ENCODE measurements around the gene ATP8B4. TPM values are rescaled to one million over a fixed set of nuclear protein-coding genes. Genes with fewer than 3 reads are reported as not detected.

The ATP8B4 gene
- total and polyA plus RNA-seq, 7 donors: 1.2 to 11.1 (median 4.9) TPM

- no peak overlapping the region for H3K4me3 ChIP-seq
- H3K9me3 ChIP-seq: no peaks in the 10 kb centered on the region
- no peaks in the 10 kb centered on the region for H3K27me3 ChIP-seq
- WGBS, 2 donors: 95% methylated on average over 5 of the region's 5 CpGs
- H3K4me1 ChIP-seq: peaks cover 0 to 20% (median 8%) of the 10 kb centered on the region in 4 donors
- TF ChIP-seq CTCF (IDR thresholded peaks at IDR 0.05) (no peak), EP300 (IDR thresholded peaks at IDR 0.05) (no peak), POLR2A (IDR thresholded peaks at IDR 0.05) (no peak), POLR2AphosphoS5 (IDR thresholded peaks at IDR 0.05) (no peak)
- DNase-seq: no peak
- no peaks in the 10 kb centered on the region for H3K36me3 ChIP-seq
- H3K27ac ChIP-seq: no peak overlapping the region
- intact Hi-C loops (cut with DNase I): loop anchor here (2.0 to 10.0 kb wide), 3 partner anchors 721 to 1097 kb away; partner anchors contain the start of genes COPS2 and SECISBP2L
These were observed 22.8 kb upstream of the ATP8B4 start for GRCh38 chr15:50141856-50142255.

GRCh38 chr15:50140983-50141382 is 21.9 kb upstream of the ATP8B4 start:
- H3K27ac ChIP-seq: no peak overlapping the region
- TF ChIP-seq POLR2AphosphoS5 (IDR thresholded peaks at IDR 0.05) (no peak), CTCF (IDR thresholded peaks at IDR 0.05) (no peak)
- 74 to 91% methylated on average over 3 of the region's 3 CpGs for WGBS, 2 donors
- no peaks in the 10 kb centered on the region for H3K36me3 ChIP-seq
- intact Hi-C loops (cut with DNase I): loop anchor here (10.0 kb wide), 2 partner anchors 986 to 1096 kb away; partner anchors contain the start of genes COPS2 and SECISBP2L
- DNase-seq: no peak
- no peaks in the 10 kb centered on the region for H3K27me3 ChIP-seq
- peaks cover 0 to 29% (median 16%) of the 10 kb centered on the region in 4 donors for H3K4me1 ChIP-seq
- no peaks in the 10 kb centered on the region for H3K9me3 ChIP-seq
- no peak overlapping the region for H3K4me3 ChIP-seq

- Histone ChIP-seq H3K36me3 (no peaks in the 10 kb centered on the region), H3K9me3 (no peaks in the 10 kb centered on the region), H3K4me3 (no peak overlapping the region), H3K27me3 (no peaks in the 10 kb centered on the region), H3K4me1 (peaks cover 0 to 33% (median 21%) of the 10 kb centered on the region in 4 donors), H3K27ac (no peak overlapping the region)
- DNase-seq: no peak
- TF ChIP-seq POLR2AphosphoS5 (IDR thresholded peaks at IDR 0.05) (no peak), EP300 (IDR thresholded peaks at IDR 0.05) (no peak), POLR2A (IDR thresholded peaks at IDR 0.05) (no peak), CTCF (IDR thresholded peaks at IDR 0.05) (no peak)
- 0% methylated on average over 1 of the region's 1 CpG for WGBS, 2 donors
- intact Hi-C loops (cut with DNase I): loop anchor here (10.0 kb wide), 2 partner anchors 985 to 1095 kb away; partner anchors contain the start of genes COPS2 and SECISBP2L
These were observed 21.1 kb upstream of the ATP8B4 start for GRCh38 chr15:50140098-50140497.

- H3K27me3 ChIP-seq: no peaks in the 10 kb centered on the region
- no peaks in the 10 kb centered on the region for H3K36me3 ChIP-seq
- TF ChIP-seq POLR2A (IDR thresholded peaks at IDR 0.05) (no peak), CTCF (IDR thresholded peaks at IDR 0.05) (peak in 1 of 4 experiments; percentile 15)
- no peak overlapping the region for H3K27ac ChIP-seq
- intact Hi-C loops (cut with DNase I): loop anchor here (5.0 to 10.0 kb wide), 3 partner anchors 81 to 516 kb away; partner anchors contain the start of genes DTWD1 and FAM227B
- H3K4me3 ChIP-seq: no peak overlapping the region
- no peak for DNase-seq
- H3K4me1 ChIP-seq: peaks cover 0 to 38% (median 25%) of the 10 kb centered on the region in 4 donors
- H3K9me3 ChIP-seq: no peaks in the 10 kb centered on the region
These were observed 19.4 kb upstream of the ATP8B4 start for GRCh38 chr15:50138391-50138790.

GRCh38 chr15:50137893-50138292 is 18.9 kb upstream of the ATP8B4 start:
- WGBS, 2 donors: 90 to 98% methylated on average over 2 of the region's 2 CpGs
- H3K9me3 ChIP-seq: no peaks in the 10 kb centered on the region
- peaks cover 0 to 38% (median 25%) of the 10 kb centered on the region in 4 donors for H3K4me1 ChIP-seq
- no peaks in the 10 kb centered on the region for H3K27me3 ChIP-seq
- TF ChIP-seq CTCF (IDR thresholded peaks at IDR 0.05) (no peak), POLR2AphosphoS5 (IDR thresholded peaks at IDR 0.05) (no peak), POLR2A (IDR thresholded peaks at IDR 0.05) (no peak), EP300 (IDR thresholded peaks at IDR 0.05) (no peak)
- H3K4me3 ChIP-seq: no peak overlapping the region
- intact Hi-C loops (cut with DNase I): loop anchor here (5.0 to 10.0 kb wide), 3 partner anchors 81 to 516 kb away; partner anchors contain the start of genes DTWD1 and FAM227B
- H3K27ac ChIP-seq: no peak overlapping the region
- no peak for DNase-seq
- no peaks in the 10 kb centered on the region for H3K36me3 ChIP-seq

Measured in sigmoid colon (tissue), 7 donors.